Measurements from ENCODE around the gene SLC6A1.
A peak's percentile ranks its signal among the peaks of the same experiment; 100 is the strongest.

Gene SLC6A1

DNA sequence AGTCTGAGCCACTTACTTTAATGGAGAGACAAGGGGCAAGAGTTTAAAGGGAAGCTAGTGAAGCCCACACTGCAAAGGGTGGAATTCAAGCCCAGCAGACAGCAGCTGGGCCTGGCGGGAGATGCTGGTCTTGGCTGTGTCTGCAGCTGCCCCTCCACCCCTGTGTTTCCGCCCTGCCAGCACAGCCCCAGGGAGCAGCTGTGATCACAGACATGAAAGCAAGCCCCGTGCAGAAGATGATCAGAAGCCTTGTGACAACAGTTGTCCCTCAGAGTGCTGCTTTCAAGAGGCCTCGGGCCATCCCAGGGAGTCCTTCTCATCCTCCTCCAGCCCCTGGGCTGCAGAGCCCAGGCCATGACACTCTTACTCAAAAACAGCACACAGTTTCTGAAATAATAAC, 24.1 kb upstream of the SLC6A1 start:
- FAIRE-seq (no peak), DNase-seq (ENCODE audit: insufficient read length, low spot score) (no peak)

DNA sequence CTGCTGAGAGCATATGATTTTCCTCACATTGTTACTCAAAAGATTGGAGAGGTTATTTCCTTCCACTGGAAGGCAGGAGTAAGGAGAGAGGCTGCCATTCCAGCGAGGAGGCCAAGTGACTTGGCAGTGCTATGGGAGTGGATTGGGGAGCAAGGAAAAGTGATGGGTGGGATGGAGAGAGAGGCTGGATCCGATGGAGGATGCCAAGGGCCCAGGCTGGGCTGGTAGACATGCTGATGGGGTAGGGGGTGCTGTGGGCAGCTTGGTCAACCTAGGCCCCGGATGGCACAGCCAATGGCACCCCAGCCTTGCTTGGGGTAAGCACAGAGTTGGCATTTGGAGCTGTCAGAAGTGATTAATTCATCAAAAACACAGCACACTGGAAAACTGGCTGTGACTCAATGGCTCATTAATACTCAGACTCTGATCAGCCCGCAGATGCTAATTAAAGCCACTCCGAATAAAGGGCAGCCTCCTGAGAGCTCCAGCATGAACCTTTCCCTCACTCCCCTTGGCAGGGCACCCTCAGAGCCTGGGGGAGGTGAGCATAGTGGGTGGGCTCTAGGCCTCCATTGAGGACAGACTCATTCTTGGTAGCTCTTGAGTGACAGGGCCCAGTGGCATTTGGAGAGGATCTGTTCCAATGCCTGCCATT, 22.1 kb upstream of the SLC6A1 start:
- FAIRE-seq (no peak), DNase-seq (ENCODE audit: insufficient read length, low spot score) (no peak)

- DNase-seq (ENCODE audit: insufficient read length, low spot score) (no peak), FAIRE-seq (peak; percentile 20)
Observed at GRCh38 chr3:10972072-10972782, 20.3 kb upstream of the SLC6A1 start.

DNA sequence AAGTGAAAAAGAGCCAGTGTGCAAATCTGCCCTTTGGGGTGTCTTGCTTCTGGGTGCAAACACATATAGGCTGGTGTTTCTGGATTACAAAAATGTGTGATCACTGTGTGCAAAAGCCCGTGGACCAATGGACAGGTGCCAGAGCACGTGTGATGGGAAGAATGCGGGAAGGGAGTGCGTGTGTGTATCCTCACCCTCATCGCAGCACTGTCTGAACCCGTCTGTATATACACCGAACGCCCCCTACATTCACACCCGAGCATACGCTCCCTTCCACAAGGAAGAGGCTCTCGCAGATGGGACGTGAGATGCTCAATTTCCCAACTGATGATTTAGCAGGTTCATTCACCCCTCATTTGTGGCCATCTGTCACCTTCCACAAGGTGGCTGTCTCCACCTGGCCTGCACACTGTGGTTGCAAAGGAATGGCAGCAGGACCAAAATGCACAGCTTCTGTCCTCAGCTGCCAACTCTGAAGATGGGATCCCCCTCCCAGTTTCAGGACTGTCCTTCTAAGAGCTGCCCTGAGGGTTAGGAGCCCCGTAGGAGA, 19.4 kb upstream of the SLC6A1 start:
- DNase-seq (ENCODE audit: insufficient read length, low spot score) (no peak), FAIRE-seq (no peak)

DNA sequence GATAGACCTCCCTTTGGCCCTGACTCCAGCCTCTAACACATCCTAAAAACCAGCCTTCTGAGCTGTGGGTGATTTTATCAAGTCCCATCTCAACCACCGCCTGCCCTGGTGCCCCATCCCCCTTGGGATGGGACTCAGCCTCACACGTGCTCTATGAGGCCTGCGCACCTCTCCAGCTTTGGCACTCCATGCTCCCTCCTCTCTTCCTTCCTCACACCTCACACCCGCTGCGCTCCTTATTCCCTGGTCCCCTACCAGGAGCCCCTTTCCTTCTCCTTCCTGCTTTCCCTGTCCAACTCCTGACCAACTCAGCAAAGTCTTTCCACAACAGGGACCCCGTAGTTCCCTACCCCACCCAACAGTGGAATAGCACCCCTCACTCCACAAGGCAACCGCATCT, 18.4 kb upstream of the SLC6A1 start:
- DNase-seq (ENCODE audit: insufficient read length, low spot score) (no peak), FAIRE-seq (no peak)

DNA sequence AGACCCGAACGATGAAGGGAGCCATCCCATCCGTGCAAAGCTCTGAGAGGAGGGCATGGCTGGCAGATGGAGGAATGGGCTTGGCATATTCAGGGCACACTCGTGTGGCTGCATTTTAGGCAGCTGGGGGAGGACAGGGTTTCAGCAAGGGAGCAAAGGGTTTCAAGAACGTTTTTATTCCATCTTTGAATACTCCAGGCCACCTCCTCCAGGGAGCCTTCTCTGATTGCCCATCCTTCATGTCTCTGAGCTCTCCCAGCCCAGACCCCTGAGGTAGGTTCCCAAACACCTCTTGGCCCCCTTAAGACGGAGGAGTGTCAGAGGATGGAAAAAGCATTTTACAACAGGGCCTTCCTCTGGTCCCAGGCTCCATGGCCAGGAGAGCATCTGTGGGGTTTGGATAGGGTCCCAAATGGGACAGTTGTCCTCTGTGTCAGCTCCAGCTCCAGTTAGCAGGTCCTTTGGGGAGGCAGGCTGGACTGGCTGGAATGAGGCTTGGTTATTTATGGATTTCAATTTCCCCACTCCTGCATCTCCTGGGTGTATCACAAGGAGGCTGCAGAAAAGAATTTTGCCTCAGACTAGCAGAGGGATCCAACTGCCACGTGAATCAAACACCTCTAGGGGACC, 17.7 kb upstream of the SLC6A1 start:
- no peak for FAIRE-seq

DNA sequence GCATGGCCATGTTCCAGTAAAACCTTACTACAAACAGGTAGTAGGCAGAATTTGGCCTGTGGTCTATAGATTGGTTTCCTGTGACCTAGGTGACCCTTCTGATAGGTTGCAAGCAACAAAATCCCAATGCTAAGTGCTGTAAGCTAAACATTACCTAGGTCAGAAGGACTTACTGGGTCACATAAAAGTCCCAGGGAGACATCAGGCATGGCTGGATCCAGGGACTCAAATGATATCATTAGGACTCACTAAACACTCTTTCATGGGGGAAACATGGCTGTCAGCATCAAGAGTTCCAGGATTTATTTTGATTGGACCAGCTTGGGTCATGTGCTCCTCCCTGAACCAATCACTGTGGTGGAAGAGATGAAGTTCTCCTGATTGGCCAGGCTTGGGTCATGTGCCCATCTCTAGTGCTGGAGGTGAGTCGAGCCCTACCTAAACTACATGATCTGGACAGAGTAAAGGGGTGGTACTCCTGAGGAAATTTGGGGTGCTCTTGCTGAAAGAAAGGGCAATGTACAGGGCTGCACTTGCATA, 16.8 kb upstream of the SLC6A1 start:
- no peak for FAIRE-seq

More for the DNA sequence above, 17.7 kb upstream of the SLC6A1 start:
- DNase-seq (ENCODE audit: insufficient read length, low spot score) = no peak

GRCh38 chr3:10976770-10977169, 15.8 kb upstream of the SLC6A1 start:
- no peak for FAIRE-seq

More for the DNA sequence above, 16.8 kb upstream of the SLC6A1 start:
- no peak for DNase-seq (ENCODE audit: insufficient read length, low spot score)

DNA sequence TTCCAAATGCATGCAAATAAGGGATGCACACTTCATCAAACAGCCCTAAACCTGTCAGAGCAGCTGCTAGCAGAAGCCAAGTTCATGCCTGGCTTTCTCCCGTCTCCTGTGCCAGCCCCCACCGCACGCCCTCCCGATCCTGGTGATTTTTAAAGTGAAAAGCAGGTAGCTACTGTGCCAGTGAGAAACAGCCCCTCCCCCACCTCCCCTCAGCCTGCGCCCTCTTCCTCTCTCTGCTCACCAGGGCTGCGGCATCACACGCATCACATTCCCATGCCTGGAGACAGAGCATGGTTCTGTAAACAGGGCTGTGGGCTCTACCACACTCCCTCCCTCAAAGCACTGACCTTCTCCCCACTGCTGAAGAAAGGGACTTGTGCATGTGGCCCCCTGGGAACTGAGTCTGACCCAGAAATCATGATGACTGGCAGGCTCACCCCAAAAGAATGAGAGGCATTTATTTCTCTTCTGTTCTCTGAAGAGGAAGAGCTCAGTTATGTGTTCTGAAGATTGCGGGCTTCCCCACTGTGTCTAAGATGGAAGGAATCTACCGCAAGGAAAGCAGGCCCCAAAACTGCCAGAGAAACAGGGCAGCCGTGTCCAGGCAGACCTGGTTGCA, 14.5 kb upstream of the SLC6A1 start:
- FAIRE-seq (no peak), DNase-seq (ENCODE audit: insufficient read length, low spot score) (no peak)

More at GRCh38 chr3:10976770-10977169, 15.8 kb upstream of the SLC6A1 start:
- DNase-seq (ENCODE audit: insufficient read length, low spot score) = no peak

GRCh38 chr3:10978956-10979355, 13.6 kb upstream of the SLC6A1 start:
- FAIRE-seq (no peak), DNase-seq (ENCODE audit: insufficient read length, low spot score) (no peak)

- FAIRE-seq = no peak
- DNase-seq (ENCODE audit: insufficient read length, low spot score) = no peak
Observed at GRCh38 chr3:10980312-10980711, 12.2 kb upstream of the SLC6A1 start.

- DNase-seq (ENCODE audit: insufficient read length, low spot score) (no peak), FAIRE-seq (no peak)
Observed at GRCh38 chr3:10981031-10981430, 11.5 kb upstream of the SLC6A1 start.

- no peak for DNase-seq (ENCODE audit: insufficient read length, low spot score)
- no peak for FAIRE-seq
Observed at GRCh38 chr3:10981961-10982360, 10.6 kb upstream of the SLC6A1 start.

- DNase-seq (ENCODE audit: insufficient read length, low spot score) (no peak), FAIRE-seq (no peak)
Observed at GRCh38 chr3:10982782-10983181, 9.8 kb upstream of the SLC6A1 start.

DNA sequence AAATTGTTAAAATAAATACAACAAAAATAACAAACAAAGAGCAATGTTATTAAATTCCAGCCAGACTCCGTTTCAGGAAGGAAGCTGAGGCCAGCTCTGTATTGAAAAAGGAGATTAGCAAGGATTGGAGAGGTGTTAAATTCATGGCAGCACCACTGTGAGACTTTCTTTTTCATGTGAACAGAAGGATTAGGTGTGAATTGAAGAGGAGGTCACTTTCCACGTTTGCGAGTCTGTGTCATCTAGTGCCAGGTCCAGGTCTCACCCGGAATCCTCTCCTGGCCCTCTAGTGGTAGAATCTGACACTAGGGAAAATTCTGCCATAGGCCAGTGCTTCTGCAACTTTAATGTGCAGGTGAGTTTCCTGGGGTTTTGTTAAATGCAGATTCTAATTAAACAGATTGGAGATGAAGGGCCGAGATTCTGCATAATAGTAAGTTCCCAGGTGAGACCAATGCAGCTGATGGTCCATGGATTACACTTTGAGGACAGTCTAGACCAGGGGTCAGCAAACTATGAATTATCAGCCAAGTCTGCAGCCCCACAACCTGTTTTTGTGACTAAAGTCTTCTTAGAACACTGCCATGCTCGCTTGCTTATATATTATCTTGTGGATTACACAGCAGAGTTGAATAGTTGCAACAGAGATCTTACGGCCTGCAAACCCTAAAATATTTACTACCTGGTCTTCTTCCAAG, 9.2 kb upstream of the SLC6A1 start:
- DNase-seq (ENCODE audit: insufficient read length, low spot score) = peak; percentile 69
- FAIRE-seq = no peak

- FAIRE-seq (no peak), DNase-seq (ENCODE audit: insufficient read length, low spot score) (no peak)
Observed at GRCh38 chr3:10984371-10984896, 8.1 kb upstream of the SLC6A1 start.

DNA sequence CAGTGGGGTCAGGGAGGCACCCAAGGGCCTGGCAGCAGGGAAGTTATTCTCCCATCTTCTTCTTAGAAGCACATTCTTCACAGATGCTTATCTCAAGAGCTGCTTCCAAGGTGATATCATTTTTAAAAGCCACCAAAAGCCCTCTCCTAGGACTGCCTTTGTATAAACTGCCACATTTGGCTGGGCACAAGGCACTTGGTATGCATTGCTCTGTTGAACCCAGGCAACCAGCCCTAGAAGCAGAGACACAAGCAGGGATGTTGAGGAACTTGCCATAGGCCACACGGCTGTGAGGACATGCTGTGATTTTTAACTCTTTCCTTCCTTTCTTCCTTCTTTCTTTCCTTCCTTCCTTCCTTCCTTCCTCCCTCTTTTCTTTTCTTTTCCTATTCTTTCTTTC, 7.4 kb upstream of the SLC6A1 start:
- FAIRE-seq = no peak
- no peak for DNase-seq (ENCODE audit: insufficient read length, low spot score)

GRCh38 chr3:10986592-10986991, 6.0 kb upstream of the SLC6A1 start:
- no peak for FAIRE-seq

DNA sequence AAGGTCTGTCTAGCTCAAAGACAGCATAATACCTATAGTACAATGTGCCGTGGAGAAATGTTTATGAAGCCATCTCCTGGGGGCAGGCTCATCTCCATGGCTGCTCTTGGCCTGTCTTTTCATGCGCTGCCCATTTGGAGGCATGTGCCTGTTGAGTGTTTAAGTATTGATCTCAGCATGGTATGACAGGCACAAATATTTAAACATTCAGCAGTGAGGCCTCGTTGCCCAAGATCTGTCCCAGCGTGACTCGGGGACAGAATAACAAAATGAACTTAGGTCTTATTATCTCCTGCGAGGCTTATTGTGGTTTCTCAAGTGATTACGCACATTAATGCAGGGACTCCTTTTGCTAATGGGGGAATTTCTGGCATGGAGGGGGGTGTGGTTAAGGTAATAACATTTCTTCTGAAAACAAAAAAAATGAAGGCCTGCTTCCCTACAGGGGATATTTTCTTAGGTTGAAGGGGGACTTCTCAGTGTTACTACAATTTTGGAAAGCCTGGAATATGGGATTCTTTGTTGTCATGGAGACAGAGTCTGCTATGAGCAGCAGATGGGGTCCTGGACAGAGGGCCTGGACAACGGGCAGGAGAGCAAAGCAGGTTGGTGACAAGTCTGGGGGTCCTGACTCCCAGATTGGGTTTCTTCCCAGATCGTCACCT, 4.4 kb upstream of the SLC6A1 start:
- FAIRE-seq (no peak), DNase-seq (ENCODE audit: insufficient read length, low spot score) (no peak)

More at GRCh38 chr3:10986592-10986991, 6.0 kb upstream of the SLC6A1 start:
- DNase-seq (ENCODE audit: insufficient read length, low spot score) = no peak

All from HTR-8/SVneo (cell line).